Cardiac muscle cell (in vitro differentiated cells and primary cell): ENCODE results near the gene UNC45A. TPM values are rescaled to one million over a fixed set of nuclear protein-coding genes. Genes with fewer than 3 reads are reported as not detected.

ENCODE experiments used
- DNase-seq, 2 donors: peaks; one replicate each; pipeline versions ENCODE4 v3.0.0 to v3.0.0-alpha.2; 2010 to 2017; ENCODE audit warnings: low read depth in 1 of 2, low spot score in 1 of 2
- H3K27ac ChIP-seq: fragments of 200-600 bp; sonication (generic); 2 replicates; pipeline ENCODE4 v1.5.1; 2016
- H3K27me3 ChIP-seq: fragments of 200-600 bp; sonication (generic); 2 replicates; pipeline ENCODE4 v1.6.0; 2016; ENCODE audit warnings: control low read depth
- H3K36me3 ChIP-seq: fragments of 200-600 bp; sonication (generic); 2 replicates; pipeline ENCODE4 v1.5.1; 2016; ENCODE audit warnings: control low read depth
- H3K4me1 ChIP-seq: fragments of 200-600 bp; sonication (generic); 2 replicates; pipeline ENCODE4 v1.8.1; 2017; ENCODE audit warnings: low read depth, mild to moderate bottlenecking, mixed run types
- H3K4me3 ChIP-seq: fragments of 200-600 bp; sonication (generic); 2 replicates; pipeline ENCODE4 v1.5.1; 2016; ENCODE audit warnings: mild to moderate bottlenecking
- H3K9me3 ChIP-seq: fragments of 200-600 bp; sonication (generic); 2 replicates; pipeline ENCODE4 v1.5.1; 2017; ENCODE audit warnings: low read depth, mild to moderate bottlenecking, control low read depth
- CTCF ChIP-seq: IDR thresholded peaks from 2 replicates; pipeline ENCODE4 v1.5.1; 2012; ENCODE audit warnings: low read depth, mild to moderate bottlenecking, low read length
- polyA plus RNA-seq: library from polyadenylated mRNA; unstranded; fragments of >200 nt; fragmentation: Nextera tagmentation; extraction: Ambion mirVana; gene quantifications from 2 replicates; pipeline ENCODE4 v1.2.1, GENCODE V29; 2016
- total RNA-seq: library from RNA; depleted of rRNA; stranded (reverse); fragments of >200 nt; gene quantifications from 2 replicates; pipeline ENCODE4 v1.2.3, GENCODE V29; 2016

The UNC45A gene
- total and polyA plus RNA-seq, 2 experiments from 2014 or later = 52.5 to 68.2 TPM

GRCh38 chr15:90962021-90962420 lies 26.9 kb downstream of the UNC45A start:
- Histone ChIP-seq H3K4me3 (no peak overlapping the region), H3K27ac (no peak overlapping the region), H3K36me3 (peaks cover 20% of the 10 kb centered on the region), H3K27me3 (no peaks in the 10 kb centered on the region), H3K4me1 (no peaks in the 10 kb centered on the region), H3K9me3 (no peaks in the 10 kb centered on the region)
- no peak for TF ChIP-seq CTCF
- no peak for DNase-seq

GRCh38 chr15:90966262-90966661 lies 31.2 kb downstream of the UNC45A start:
- no peak for TF ChIP-seq CTCF
- peaks cover 47% of the 10 kb centered on the region for H3K36me3 ChIP-seq
- H3K4me1 ChIP-seq = no peaks in the 10 kb centered on the region
- no peak overlapping the region for H3K27ac ChIP-seq
- no peaks in the 10 kb centered on the region for H3K27me3 ChIP-seq
- DNase-seq = no peak
- H3K4me3 ChIP-seq = no peak overlapping the region
- H3K9me3 ChIP-seq = no peaks in the 10 kb centered on the region

GRCh38 chr15:90967206-90967605 lies 32.1 kb downstream of the UNC45A start:
- H3K4me1 ChIP-seq = no peaks in the 10 kb centered on the region
- no peak for DNase-seq
- no peak overlapping the region for H3K4me3 ChIP-seq
- H3K9me3 ChIP-seq = no peaks in the 10 kb centered on the region
- H3K27me3 ChIP-seq = no peaks in the 10 kb centered on the region
- peaks cover 43% of the 10 kb centered on the region for H3K36me3 ChIP-seq
- H3K27ac ChIP-seq = no peak overlapping the region
- no peak for TF ChIP-seq CTCF

- DNase-seq = no peak
- H3K36me3 ChIP-seq = peaks cover 39% of the 10 kb centered on the region
- H3K27ac ChIP-seq = no peak overlapping the region
- no peak for TF ChIP-seq CTCF
- no peaks in the 10 kb centered on the region for H3K4me1 ChIP-seq
- no peaks in the 10 kb centered on the region for H3K9me3 ChIP-seq
- no peak overlapping the region for H3K4me3 ChIP-seq
- no peaks in the 10 kb centered on the region for H3K27me3 ChIP-seq
These were observed 33.3 kb downstream of the UNC45A start for GRCh38 chr15:90968434-90968833.

DNA sequence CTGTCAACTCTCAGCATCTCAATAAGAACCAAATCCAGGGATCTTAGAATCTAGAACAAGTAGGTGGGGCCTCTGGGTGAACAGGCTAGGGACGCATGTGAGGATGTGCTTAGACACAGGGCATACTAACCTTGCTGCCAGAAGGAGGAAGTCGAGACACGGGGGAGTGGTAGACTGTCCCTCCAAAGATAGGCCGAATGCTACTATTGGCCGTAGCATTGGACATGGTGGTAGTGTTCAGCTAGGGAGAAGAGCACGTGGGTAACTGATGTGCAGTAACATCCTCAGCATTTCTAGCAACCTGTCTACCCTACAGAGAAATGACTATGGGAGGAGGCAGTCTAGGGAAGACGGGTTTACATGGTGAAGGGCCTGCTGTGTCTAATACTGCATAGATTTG lies 35.2 kb downstream of the UNC45A start:
- Histone ChIP-seq H3K36me3 (peaks cover 50% of the 10 kb centered on the region), H3K4me3 (no peak overlapping the region), H3K9me3 (no peaks in the 10 kb centered on the region), H3K4me1 (no peaks in the 10 kb centered on the region), H3K27me3 (no peaks in the 10 kb centered on the region), H3K27ac (no peak overlapping the region)
- no peak for TF ChIP-seq CTCF
- no peak for DNase-seq

DNA sequence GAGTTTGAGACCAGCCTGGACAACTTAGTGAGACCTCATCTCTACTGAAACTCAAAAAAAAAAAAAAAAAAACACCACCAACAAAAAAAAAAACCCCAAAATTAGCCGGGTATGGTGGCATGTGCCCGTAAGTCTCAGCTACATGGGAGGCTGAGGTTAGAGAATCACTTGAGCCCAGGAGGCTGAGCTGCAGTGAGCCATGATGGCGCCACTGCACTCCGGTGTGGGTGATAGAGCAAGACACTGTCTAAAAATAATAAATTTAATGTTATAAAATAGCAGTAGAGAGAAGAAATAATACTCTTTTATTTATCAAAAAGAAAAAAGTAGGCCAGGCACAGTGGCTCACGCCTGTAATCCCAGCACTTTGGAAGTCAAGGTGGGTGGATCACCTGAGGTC lies 37.0 kb downstream of the UNC45A start:
- no peak for TF ChIP-seq CTCF
- Histone ChIP-seq H3K27ac (no peak overlapping the region), H3K9me3 (no peaks in the 10 kb centered on the region), H3K27me3 (no peaks in the 10 kb centered on the region), H3K4me3 (no peak overlapping the region), H3K36me3 (peaks cover 49% of the 10 kb centered on the region), H3K4me1 (no peaks in the 10 kb centered on the region)
- no peak for DNase-seq
